WI38 (cell line): ENCODE results near the gene ZNF541.
A peak's percentile ranks its signal among the peaks of the same experiment; 100 is the strongest.
"Not testable (repeated sequence)": the region's sequence is repeated elsewhere in the genome, so short reads cannot be mapped to it uniquely, and the experiment has no call there.

Source experiments
- H3K4me3 ChIP-seq: 2 replicates; pipeline ENCODE4 v1.5.1; 2011; ENCODE audit warnings: low read depth, mild to moderate bottlenecking, control low read depth, low read length
- CTCF ChIP-seq: IDR thresholded peaks from 2 replicates; pipeline ENCODE4 v1.5.1; 2012; ENCODE audit warnings: low read depth, mild to moderate bottlenecking, control low read depth, low read length

Gene ZNF541

GRCh38 chr19:47595944-47596343, 23.0 kb upstream of the ZNF541 start:
- no peak for TF ChIP-seq CTCF
- no peak overlapping the region for H3K4me3 ChIP-seq

DNA sequence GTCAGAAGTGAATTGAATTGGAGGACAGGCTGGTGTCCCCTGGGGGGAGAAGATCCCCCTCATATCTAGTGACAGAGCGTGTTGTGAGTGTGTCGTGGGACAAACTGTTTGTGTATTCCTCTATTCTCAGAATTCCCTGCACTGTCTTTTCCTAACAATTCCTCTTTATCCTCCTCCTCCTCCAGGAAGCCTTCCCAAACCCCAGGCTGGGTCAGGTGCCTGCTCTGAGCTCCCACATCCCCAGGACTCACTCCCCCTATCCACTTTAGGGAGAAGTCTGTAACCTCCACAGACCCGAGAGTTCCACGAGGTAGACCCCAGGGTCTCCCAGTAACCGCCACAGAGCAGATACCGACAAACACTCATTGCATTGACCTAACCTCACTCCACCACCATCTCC, 20.9 kb upstream of the ZNF541 start:
- no peak for TF ChIP-seq CTCF
- H3K4me3 ChIP-seq = no peak overlapping the region

- no peak overlapping the region for H3K4me3 ChIP-seq
- TF ChIP-seq CTCF = no peak
Measured at GRCh38 chr19:47589824-47590223, 16.9 kb upstream of the ZNF541 start.

GRCh38 chr19:47587295-47587694, 14.3 kb upstream of the ZNF541 start:
- TF ChIP-seq CTCF = no peak
- H3K4me3 ChIP-seq = no peak overlapping the region

DNA sequence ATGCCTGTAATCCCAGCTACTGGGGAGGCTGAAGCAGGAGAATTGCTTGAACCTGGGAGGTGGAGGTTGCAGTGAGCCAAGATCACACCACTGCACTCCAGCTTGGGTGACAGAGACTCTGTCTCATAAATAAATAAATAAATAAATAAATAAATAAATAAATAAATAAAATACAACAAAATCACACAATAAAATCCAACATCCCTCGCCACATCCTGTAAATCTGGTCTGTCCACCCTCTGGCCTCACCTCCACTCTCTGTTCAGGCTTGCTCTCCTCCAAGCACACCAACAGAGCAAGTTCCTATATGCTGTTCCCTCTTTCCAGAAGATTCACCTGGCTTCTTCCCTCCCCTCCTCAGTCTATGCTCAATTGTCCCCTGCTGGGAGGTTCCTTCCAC, 10.2 kb upstream of the ZNF541 start:
- not testable (repeated sequence) for H3K4me3 ChIP-seq

- no peak for TF ChIP-seq CTCF
- peak overlapping the region; percentile 27 for H3K4me3 ChIP-seq
Measured at GRCh38 chr19:47582320-47582909, 9.5 kb upstream of the ZNF541 start.

- H3K4me3 ChIP-seq = peak overlapping the region; percentile 27
Measured at GRCh38 chr19:47581605-47582319, 8.8 kb upstream of the ZNF541 start.

More at GRCh38 chr19:47581605-47582319, 8.8 kb upstream of the ZNF541 start:
- TF ChIP-seq CTCF = no peak
